HEK293 (cell line): ENCODE measurements around the gene NRP1.

Experiments
- CTCF ChIA-PET: fragments of 350-600 bp; formaldehyde crosslinking; extraction: SDS; loops from one replicate; lab custom pipeline; 2021; ENCODE audit warnings: antibody characterized with exemption; lab: Yijun Ruan, JAX
- POLR2A ChIA-PET: fragments of 300-600 bp; formaldehyde crosslinking; extraction: SDS; loops from one replicate; lab custom pipeline; 2020; ENCODE audit warnings: antibody characterized with exemption, inconsistent platforms; lab: Yijun Ruan, JAX
- H3K27ac ChIP-seq: fragments of 200-500 bp; sonication (Bioruptor generic); 2 replicates; pipeline ENCODE4 v1.5.1; 2014; ENCODE audit warnings: low read depth, low read length, control low read depth, inconsistent platforms; ENCODE audit errors: extremely low read depth
- H3K36me3 ChIP-seq, 2 experiments: fragments of 200-500 bp in 1 of 2; sonication (Bioruptor generic) in 1 of 2; 1 replicate in 1 of 2; 2 replicates in 1 of 2; pipeline ENCODE4 v1.5.1; 2014 to 2017; ENCODE audit warnings: inconsistent platforms in 2 of 2, low read length in 2 of 2; ENCODE audit not compliant: control insufficient read depth in 2 of 2, insufficient read depth in 1 of 2
- H3K4me1 ChIP-seq: fragments of 200-500 bp; sonication (Bioruptor generic); 2 replicates; pipeline ENCODE4 v1.5.1; 2014; ENCODE audit warnings: mild to moderate bottlenecking, low read length, inconsistent platforms; ENCODE audit not compliant: control insufficient read depth, insufficient read depth
- H3K4me3 ChIP-seq: 2 replicates; pipeline ENCODE4 v1.5.1; 2011; ENCODE audit warnings: low read depth, mild to moderate bottlenecking, control low read depth, low read length, moderate library complexity
- H3K9me3 ChIP-seq: fragments of 200-500 bp; sonication (Bioruptor generic); 2 replicates; pipeline ENCODE4 v1.5.1; 2014; ENCODE audit warnings: low read depth, low read length, inconsistent platforms; ENCODE audit not compliant: control insufficient read depth, insufficient read depth
- BCL6B ChIP-seq: fragments of 450-650 bp; formaldehyde crosslinking; IDR thresholded peaks from 2 replicates; pipeline ENCODE4 v1.5.1; 2017; ENCODE audit warnings: missing biosample characterization, missing genetic modification characterization
- GLIS1 ChIP-seq: fragments of 450-650 bp; formaldehyde crosslinking; IDR thresholded peaks from 2 replicates; pipeline ENCODE4 v1.5.1; 2016; ENCODE audit warnings: missing biosample characterization, missing genetic modification characterization
- MEIS1 ChIP-seq: sonication (generic); formaldehyde crosslinking; IDR thresholded peaks from 2 replicates; pipeline ENCODE4 v1.8.1; 2022; ENCODE audit warnings: missing genetic modification reagents, mild to moderate bottlenecking, borderline replicate concordance
- PBX3 ChIP-seq: sonication (generic); formaldehyde crosslinking; IDR thresholded peaks from 2 replicates; pipeline ENCODE4 v1.8.1; 2022; ENCODE audit warnings: mild to moderate bottlenecking, moderate library complexity, missing genetic modification reagents
- PRDM10 ChIP-seq: fragments of 450-650 bp; formaldehyde crosslinking; IDR thresholded peaks from 2 replicates; pipeline ENCODE4 v1.5.1; 2016; ENCODE audit warnings: missing biosample characterization, missing genetic modification characterization
- PRDM6 ChIP-seq: fragments of 450-650 bp; formaldehyde crosslinking; IDR thresholded peaks from 2 replicates; pipeline ENCODE4 v1.5.1; 2017; ENCODE audit warnings: missing biosample characterization, missing genetic modification characterization
- REST ChIP-seq: fragments of 450-650 bp; formaldehyde crosslinking; IDR thresholded peaks from 2 replicates; pipeline ENCODE4 v1.5.1; 2016; ENCODE audit warnings: missing biosample characterization, missing genetic modification characterization
- YY1 ChIP-seq: fragments of 450-650 bp; formaldehyde crosslinking; IDR thresholded peaks from 2 replicates; pipeline ENCODE4 v1.5.1; 2018; ENCODE audit warnings: missing biosample characterization, missing genetic modification characterization
- ZFP37 ChIP-seq: fragments of 450-650 bp; formaldehyde crosslinking; IDR thresholded peaks from 2 replicates; pipeline ENCODE4 v1.5.1; 2016; ENCODE audit warnings: missing biosample characterization, missing genetic modification characterization
- ZNF175 ChIP-seq: fragments of 450-650 bp; formaldehyde crosslinking; IDR thresholded peaks from 2 replicates; pipeline ENCODE4 v1.5.1; 2016; ENCODE audit warnings: missing biosample characterization, missing genetic modification characterization
- ZNF223 ChIP-seq: fragments of 450-650 bp; formaldehyde crosslinking; IDR thresholded peaks from 2 replicates; pipeline ENCODE4 v1.5.1; 2016; ENCODE audit warnings: missing biosample characterization, missing genetic modification characterization
- ZNF23 ChIP-seq: fragments of 450-650 bp; formaldehyde crosslinking; IDR thresholded peaks from 2 replicates; pipeline ENCODE4 v1.5.1; 2016; ENCODE audit warnings: missing biosample characterization, missing genetic modification characterization, borderline replicate concordance
- ZNF248 ChIP-seq: fragments of 450-650 bp; formaldehyde crosslinking; IDR thresholded peaks from 2 replicates; pipeline ENCODE4 v1.5.1; 2017; ENCODE audit warnings: missing biosample characterization, missing genetic modification characterization
- ZNF280D ChIP-seq: fragments of 450-650 bp; formaldehyde crosslinking; IDR thresholded peaks from 2 replicates; pipeline ENCODE4 v1.5.1; 2016; ENCODE audit warnings: missing biosample characterization, missing genetic modification characterization
- ZNF341 ChIP-seq: fragments of 450-650 bp; formaldehyde crosslinking; IDR thresholded peaks from 2 replicates; pipeline ENCODE4; 2016; ENCODE audit warnings: low read depth, missing biosample characterization, missing genetic modification characterization
- ZNF394 ChIP-seq: fragments of 450-650 bp; formaldehyde crosslinking; IDR thresholded peaks from 2 replicates; pipeline ENCODE4 v1.5.1; 2016; ENCODE audit warnings: missing biosample characterization, missing genetic modification characterization, mild to moderate bottlenecking, moderate library complexity, borderline replicate concordance
- ZNF544 ChIP-seq: fragments of 450-650 bp; formaldehyde crosslinking; IDR thresholded peaks from 2 replicates; pipeline ENCODE4 v1.5.0; 2017; ENCODE audit warnings: missing biosample characterization, missing genetic modification characterization
- ZNF580 ChIP-seq: fragments of 450-650 bp; formaldehyde crosslinking; IDR thresholded peaks from 2 replicates; pipeline ENCODE4 v1.5.1; 2016; ENCODE audit warnings: missing biosample characterization, missing genetic modification characterization
- ZNF596 ChIP-seq: fragments of 450-650 bp; IDR thresholded peaks from 2 replicates; pipeline ENCODE4 v1.5.0; 2018; ENCODE audit warnings: missing biosample characterization, mild to moderate bottlenecking, missing genetic modification characterization, moderate library complexity

NRP1 gene

GRCh38 chr10:33303988-33304387, 30.5 kb downstream of the NRP1 start:
- CTCF ChIA-PET: no interaction called here
- H3K27ac ChIP-seq: no peak overlapping the region
- H3K4me3 ChIP-seq: no peak overlapping the region
- TF ChIP-seq YY1 (no peak), REST (tag by site-specific recombination) (no peak), ZNF23 (no peak), ZNF280D (tag by site-specific recombination) (no peak), ZNF394 (tag by site-specific recombination) (no peak), BCL6B (tag by site-specific recombination) (no peak), ZNF580 (tag by site-specific recombination) (no peak), ZNF544 (tag by site-specific recombination) (no peak), PBX3 (no peak), MEIS1 (CRISPR knock-in tag) (no peak), PRDM10 (tag by site-specific recombination) (no peak), ZNF248 (tag by site-specific recombination) (no peak), ZFP37 (tag by site-specific recombination) (no peak), GLIS1 (tag by site-specific recombination) (no peak), ZNF223 (no peak), ZNF175 (no peak), PRDM6 (tag by site-specific recombination) (no peak), ZNF596 (tag by site-specific recombination) (no peak), ZNF341 (tag by site-specific recombination) (no peak)
- POLR2A ChIA-PET: no interaction called here
- H3K36me3 ChIP-seq: no peaks in the 10 kb centered on the region; a peak in 1 of 3 replicates
- no peaks in the 10 kb centered on the region; the same call in 1 of the 2 replicates for H3K9me3 ChIP-seq
- H3K4me1 ChIP-seq: peaks cover 6% of the 10 kb centered on the region
